HepG2 (cell line): ENCODE data around the gene KLB.

ENCODE experiments used
- CEBPB ChIP-seq: IDR thresholded peaks from 2 replicates; pipeline ENCODE4 v1.6.1; 2011; ENCODE audit warnings: low read depth, low read length, improper control_type of control experiment, borderline replicate concordance
- CREB3 ChIP-seq: sonication (generic); formaldehyde crosslinking; IDR thresholded peaks from 2 replicates; pipeline ENCODE4 v1.5.0; 2020; ENCODE audit warnings: missing genetic modification reagents
- CTCF ChIP-seq: sonication (generic); formaldehyde crosslinking; IDR thresholded peaks from 2 replicates; pipeline ENCODE4 v1.5.0; 2020; ENCODE audit warnings: mild to moderate bottlenecking, missing genetic modification reagents, moderate library complexity
- GZF1 ChIP-seq: sonication (generic); formaldehyde crosslinking; IDR thresholded peaks from 2 replicates; pipeline ENCODE4 v1.5.1; 2020; ENCODE audit warnings: mild to moderate bottlenecking, missing genetic modification reagents
- JUN ChIP-seq: sonication (generic); formaldehyde crosslinking; IDR thresholded peaks from 2 replicates; pipeline ENCODE4 v1.4.0; 2020; ENCODE audit warnings: mild to moderate bottlenecking, missing genetic modification reagents
- NFE2 ChIP-seq: sonication (generic); formaldehyde crosslinking; IDR thresholded peaks from 2 replicates; pipeline ENCODE4 v1.4.0; 2020; ENCODE audit warnings: missing genetic modification reagents
- ZNF264 ChIP-seq: sonication (generic); formaldehyde crosslinking; IDR thresholded peaks from 2 replicates; pipeline ENCODE4 v1.4.0; 2020; ENCODE audit warnings: missing genetic modification reagents

GRCh38 chr4:39426728-39427127, 20.0 kb downstream of the KLB start:
- TF ChIP-seq CEBPB (no peak), ZNF264 (no peak), GZF1 (CRISPR knock-in tag) (no peak), CTCF (CRISPR knock-in tag) (no peak), NFE2 (CRISPR knock-in tag) (no peak), CREB3 (CRISPR knock-in tag) (no peak), JUN (CRISPR knock-in tag) (no peak)
